GM18499 (cell line): ENCODE results near the gene CRYGS.
"Not testable (repeated sequence)": the region's sequence is repeated elsewhere in the genome, so short reads cannot be mapped to it uniquely, and the experiment has no call there.

ENCODE experiments used
- ATAC-seq: cut with Tn5 transposase; IDR thresholded peaks from one replicate; pipeline ENCODE4 v1.9.1; 2021; ENCODE audit warnings: moderate number of reproducible peaks; ENCODE audit not compliant: insufficient read depth, unreplicated experiment

CRYGS gene

DNA sequence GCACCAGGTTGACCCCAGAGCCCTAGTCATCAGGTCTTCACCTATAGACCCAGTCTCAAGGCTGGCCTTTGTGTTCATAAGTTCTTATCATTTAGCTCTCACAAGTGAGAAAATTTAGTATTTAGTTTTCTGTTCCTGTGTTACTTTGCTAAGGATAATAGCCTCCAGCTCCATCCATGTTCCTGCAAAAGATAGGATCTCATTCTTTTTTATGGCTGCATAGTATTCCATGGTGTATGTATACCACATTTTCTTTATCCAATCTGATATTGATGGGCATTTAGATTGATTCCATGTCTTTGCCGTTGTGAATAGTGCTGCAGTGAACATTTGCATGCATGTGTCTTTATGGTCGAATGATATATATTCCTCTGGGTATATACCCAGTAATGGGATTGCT is 46.2 kb downstream of the CRYGS start:
- not testable (repeated sequence) for ATAC-seq

DNA sequence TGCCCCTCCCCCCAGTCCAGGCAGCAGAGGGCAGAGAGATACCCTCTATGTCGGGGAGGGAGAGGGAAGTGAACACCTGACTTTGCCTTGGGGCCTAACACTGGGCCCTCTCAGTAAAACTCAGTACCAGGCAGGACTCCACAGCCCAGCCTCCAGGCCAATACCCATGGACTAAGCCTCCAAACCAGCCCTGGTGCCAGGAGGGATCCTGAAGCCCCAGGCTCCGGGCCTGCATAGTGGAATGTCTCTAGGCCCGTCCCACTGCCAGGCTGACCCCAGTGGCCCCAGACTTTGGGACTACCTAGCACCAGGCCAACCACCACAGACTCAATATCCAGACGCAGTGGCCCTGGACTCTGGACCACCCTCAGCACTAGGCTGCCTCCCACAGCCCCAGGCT is 46.6 kb downstream of the CRYGS start:
- no peak for ATAC-seq

DNA sequence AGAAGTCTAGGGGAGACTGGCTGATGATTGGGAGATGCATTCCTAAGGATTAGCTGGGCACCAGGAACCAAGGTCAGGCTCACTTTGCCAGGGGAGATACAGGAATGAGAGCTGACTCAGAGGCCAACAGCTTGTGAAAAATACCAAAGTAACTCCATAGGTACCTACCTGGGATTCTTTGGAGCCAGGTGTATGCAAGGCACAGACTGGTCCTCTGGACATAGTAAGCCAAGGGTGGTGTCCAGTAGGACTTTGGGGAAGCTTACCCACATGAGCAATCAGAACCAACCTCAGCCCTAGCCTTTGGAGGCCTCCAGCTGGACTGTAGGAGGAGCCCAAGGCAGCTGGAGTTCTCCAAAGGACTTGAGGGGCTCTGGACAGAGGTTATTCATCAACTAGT is 47.5 kb downstream of the CRYGS start:
- ATAC-seq: no peak

DNA sequence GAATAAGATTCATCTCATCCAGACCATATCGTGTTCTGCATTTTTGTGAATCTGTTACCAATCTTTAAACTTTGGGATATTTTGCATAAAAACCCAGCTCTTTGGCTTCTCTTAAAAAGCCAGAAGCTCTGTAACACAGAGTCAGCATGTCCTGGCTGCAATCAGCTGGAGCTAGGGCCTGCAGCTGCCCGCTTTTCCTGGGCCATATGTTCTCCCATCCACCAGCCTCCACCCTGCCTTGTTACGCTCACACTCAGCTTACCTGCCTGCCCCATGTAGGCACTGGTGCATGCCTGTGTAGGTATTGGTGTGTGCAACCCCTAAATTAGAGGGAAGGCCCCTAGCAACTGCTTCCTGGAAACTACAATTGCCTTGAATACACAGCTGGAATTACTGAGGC is 48.2 kb downstream of the CRYGS start:
- ATAC-seq: no peak

DNA sequence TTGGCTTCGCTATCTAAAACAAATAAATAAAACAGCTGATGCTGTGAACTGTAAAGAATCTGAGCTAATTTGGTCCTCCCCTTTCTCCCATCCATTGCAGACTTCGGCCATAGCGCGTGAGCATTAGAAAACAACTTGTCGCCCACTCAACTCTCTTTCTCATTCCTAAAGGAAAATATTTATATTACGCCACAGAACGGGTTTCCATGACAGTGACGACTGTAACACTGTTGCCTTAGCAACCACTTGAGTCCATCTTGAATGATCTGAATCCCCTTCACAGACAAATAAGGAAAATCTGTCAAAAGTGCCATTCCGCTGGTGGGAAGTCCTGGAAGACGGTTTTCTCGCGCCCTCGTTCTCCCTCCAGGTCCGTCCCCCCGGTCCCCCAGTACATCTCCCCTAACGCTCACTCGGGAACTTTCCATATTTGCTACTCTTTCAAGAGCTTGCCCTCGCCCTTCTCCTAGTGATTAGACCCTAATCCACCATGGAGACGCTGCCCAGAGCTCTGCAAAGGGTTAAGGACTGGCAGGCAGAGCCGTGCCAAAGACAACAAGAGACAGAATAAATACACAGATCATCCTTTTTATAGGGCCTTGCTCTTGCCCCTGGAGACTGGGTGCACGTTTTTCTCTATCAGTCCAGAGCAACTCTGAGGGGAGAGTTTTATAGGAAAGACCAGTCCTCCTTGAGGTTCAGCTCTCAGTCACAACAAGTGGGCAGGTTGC is 50.5 kb downstream of the CRYGS start:
- no peak for ATAC-seq

DNA sequence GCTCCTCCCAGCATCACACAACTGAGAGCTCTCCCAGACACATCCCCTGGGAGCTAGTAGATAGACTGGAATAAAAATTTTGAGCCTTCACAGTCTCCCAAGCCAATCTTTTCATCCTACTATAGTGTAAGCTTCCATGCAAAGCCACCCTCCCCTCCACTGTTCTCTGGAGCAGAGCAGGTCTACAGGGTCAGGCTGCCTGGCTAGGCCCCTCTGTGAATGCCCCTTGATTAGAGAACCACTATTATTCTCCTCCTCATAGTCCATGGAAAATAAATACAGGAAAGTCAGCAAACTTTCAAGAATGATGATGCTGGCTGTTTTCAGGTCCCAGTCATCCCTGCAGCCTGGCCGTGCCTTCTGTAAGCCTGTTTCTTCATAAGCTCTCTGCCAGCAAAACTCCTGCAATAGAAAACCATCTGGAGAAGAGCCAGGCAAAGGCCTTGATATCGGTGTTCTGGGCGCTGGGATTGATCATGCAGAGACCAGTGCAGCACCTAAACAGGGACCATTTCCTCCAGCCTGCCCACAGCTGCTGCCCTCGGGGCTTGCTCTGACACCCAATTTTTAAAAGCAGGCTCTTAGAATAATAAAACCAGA is 51.7 kb downstream of the CRYGS start:
- no peak for ATAC-seq

DNA sequence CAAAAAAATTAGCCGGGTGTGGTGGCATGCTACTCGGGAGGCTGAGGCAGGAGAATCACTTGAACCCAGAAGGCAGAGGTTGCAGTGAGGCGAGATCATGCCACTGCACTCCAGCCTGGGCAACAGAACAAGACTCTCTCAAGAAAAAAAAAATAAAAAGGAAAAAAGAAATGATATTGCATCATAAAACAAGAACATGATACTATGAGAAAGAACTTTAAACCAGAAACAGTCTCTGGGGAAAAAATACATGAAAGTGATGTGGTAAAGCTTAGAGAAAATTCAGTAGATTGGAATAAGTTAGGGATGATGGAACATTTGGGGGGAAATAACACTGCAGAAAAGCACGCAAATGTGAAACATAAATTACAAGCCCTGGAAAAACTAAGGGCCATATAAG is 54.7 kb downstream of the CRYGS start:
- no peak for ATAC-seq
